GM21529 (cell line): ENCODE results near the gene PLA2G4E.

Experiments used
- ATAC-seq: cut with Tn5 transposase; IDR thresholded peaks from one replicate; pipeline ENCODE4 v1.9.1; 2021; ENCODE audit not compliant: unreplicated experiment

The PLA2G4E gene

DNA sequence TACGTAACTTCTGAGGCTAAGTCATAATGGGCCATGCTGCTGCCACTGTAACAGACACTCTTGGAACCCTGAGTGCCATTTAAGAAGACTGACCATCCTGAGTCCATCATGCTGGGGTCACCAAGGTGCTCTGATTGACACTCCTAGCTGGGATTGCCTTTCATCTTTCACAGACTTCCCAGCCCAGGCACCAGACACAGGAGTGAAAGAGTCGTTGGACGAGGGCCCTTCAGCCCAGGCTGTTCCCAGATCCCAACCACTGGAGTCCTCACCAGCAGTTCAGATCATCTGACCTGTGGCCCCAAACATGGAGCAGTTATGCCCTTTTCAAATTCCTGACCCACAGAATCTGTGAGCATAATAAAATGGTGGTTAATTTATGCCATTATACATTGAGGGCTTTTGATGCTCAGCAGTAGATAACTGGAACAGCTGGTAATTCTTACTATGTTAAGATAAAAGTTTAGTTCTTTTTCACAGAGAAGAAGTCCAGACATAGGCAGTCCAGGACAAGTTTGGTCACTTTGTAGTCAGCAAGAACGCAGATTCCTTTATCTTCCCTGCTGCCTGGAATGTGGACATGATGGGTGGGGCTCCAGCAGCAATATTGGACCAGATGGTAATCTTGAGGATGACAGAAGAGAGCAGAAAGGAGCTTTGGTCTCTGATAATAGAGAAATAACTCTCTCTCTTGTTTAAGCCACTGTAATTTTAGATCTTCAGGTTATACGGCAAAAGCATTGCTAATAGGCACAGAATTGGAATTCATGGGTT lies 41.2 kb downstream of the PLA2G4E start:
- no peak for ATAC-seq

GRCh38 chr15:41978534-41978933 lies 42.3 kb downstream of the PLA2G4E start:
- ATAC-seq = no peak

DNA sequence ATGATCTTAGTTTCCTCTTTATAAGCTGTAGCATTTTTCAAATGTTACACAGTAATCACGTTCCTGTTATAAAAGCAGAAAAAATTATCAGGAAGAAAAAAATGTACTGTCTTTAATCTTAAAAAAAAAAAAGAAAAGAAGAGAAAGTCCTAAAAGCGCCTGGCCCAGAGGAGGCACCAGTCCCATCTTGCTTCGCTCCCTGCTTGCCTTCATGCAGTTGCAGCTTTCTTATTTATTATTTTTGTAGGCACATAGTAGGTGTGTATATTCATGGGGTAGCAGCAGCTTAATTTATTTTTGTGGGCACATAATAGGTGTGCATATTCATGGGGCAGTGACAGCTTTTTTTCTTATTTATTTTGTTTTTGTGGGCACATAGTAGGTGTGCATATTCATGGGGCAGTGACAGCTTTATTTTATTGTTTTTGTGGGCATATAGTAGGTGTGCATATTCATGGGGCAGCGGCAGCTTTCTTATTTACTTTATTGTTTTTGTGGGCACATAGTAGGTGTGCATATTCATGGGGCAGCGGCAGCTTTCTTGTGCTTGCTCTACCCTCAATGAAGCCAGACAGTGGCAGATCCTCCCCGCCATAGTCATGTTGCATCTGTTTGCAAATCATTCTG lies 43.0 kb downstream of the PLA2G4E start:
- no peak for ATAC-seq

GRCh38 chr15:41975669-41976068 lies 45.2 kb downstream of the PLA2G4E start:
- no peak for ATAC-seq

GRCh38 chr15:41974041-41974440 lies 46.8 kb downstream of the PLA2G4E start:
- ATAC-seq = no peak

DNA sequence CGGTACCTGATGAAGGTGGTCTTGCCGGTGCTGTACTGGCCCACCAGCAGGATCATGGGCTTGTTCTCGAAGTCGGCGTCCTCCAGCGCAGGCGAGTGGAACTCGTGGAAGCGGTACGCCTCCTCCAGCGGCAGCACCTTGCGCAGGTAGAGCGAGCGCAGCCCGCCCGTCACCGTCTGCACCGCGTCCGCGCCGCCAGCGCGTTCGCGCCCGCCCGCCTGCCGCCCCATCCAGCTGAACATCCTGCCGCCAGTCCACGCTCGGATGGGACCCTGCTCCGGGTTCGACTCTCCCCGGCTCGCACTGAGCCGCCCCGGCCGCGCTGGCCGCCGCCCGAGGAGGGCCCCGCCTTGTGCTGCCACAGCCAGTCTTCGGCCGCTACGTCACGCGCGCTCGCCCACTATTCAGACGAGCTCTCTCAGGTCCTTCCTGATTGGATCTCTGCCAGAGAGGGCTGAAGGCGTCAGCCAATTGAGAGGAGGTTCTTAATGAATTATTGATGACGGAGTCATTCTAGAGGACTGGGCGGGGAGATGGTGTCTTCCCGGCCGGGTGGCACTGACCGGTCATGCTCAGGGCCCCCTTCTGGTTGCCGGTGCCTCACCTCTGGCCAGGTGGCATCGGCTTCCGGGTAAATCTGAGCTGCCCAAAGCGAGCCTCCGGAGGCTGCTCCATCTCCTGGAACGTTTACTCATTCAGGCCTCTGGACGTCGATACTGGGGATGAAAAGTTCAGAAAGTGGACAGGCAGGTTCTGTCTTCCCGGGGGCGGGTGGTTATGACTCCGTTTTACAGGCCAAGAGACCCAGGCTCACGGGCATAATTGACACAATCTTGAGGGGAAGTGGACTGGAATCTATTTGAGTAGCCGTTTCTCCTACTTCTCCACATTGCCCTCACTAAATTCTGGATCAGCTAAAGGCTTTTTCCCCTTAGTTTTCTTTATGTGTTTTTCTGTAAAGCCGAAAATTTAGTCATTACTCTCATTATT lies 48.3 kb downstream of the PLA2G4E start, which contains the start of gene EHD4:
Gene EHD4 (minus strand): TSS at position 305 of the 990 bp plus-strand sequence. CDS start 63 bp downstream, at position 242.
- peak; percentile 78 for ATAC-seq

- peak; percentile 11 for ATAC-seq
Measured at GRCh38 chr15:41971895-41972252, 49.0 kb downstream of the PLA2G4E start.

DNA sequence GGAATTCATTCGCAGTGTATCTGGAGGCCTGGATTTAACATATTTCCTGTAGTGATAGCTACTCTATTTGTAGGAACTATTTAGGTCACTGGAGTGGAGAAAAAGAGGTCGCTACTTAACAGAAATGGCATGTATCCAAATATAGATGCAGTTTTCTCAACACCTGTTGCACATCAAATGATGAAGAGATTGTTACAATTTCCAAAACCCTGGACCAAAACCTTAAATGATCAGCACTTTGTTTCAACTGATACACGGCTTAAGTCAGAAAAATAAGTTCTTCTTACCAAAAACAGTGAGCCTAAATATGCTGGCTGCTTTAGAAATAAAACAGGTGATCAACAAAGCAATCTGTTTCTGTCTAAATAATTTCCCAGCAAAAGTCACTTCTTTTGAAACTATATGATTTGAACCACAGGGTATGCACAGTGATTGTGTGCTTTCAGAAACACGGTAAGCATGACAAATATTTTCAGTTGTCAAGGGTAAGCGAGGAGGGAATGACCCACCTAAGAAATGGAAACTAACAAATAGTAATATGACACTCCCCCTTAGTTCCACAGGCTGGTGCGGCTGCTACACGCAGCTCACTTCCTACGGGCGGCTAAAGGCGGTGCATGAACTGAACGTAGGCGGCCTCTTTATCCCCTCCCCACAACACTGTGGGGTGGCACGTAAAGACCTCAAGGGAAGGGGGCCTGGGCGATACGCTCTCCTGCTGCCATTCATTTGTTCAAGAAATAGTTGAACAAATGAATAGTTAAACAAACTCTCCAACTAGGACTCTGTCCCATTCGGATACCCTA lies 49.5 kb downstream of the PLA2G4E start:
- peak; percentile 48 for ATAC-seq

- no peak for ATAC-seq
Measured at GRCh38 chr15:41970456-41970855, 50.4 kb downstream of the PLA2G4E start.

GRCh38 chr15:41969851-41970431 lies 50.9 kb downstream of the PLA2G4E start:
- no peak for ATAC-seq

GRCh38 chr15:41968701-41969100 lies 52.1 kb downstream of the PLA2G4E start:
- no peak for ATAC-seq

DNA sequence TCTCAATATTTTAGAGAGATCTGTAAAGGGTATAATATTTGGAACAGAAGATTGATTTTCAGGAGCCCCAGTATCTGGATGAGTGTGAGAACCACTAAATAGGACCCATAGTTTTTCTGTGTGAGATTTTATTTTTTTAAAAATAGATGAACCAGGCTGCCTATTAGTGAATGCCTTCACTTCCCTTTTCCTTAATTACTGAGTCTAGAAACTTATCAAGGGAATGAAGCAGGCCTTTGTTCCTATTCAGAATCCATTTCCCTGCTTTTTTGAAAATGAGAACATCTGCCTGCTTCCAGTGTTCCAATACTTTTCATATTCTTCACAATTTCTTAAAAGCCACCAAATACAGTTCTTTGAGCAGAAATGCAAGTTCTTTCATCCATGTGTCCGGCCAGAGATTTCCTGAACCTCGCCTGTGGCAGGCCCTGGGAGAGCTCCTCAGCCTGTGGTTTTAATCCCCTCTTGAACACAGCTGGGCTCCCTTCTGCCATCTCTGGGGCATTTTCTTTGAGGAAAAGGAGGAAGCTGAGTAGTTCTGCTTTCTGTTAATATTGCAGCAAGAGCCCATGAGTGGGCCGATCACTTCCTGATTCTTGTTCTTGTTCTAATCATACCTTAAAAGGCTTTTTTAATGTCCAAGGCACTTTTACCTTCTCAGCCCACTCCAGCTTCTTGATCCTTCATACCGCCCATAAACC lies 53.2 kb downstream of the PLA2G4E start:
- no peak for ATAC-seq

GRCh38 chr15:41966920-41967465 lies 53.8 kb downstream of the PLA2G4E start:
- ATAC-seq = no peak

DNA sequence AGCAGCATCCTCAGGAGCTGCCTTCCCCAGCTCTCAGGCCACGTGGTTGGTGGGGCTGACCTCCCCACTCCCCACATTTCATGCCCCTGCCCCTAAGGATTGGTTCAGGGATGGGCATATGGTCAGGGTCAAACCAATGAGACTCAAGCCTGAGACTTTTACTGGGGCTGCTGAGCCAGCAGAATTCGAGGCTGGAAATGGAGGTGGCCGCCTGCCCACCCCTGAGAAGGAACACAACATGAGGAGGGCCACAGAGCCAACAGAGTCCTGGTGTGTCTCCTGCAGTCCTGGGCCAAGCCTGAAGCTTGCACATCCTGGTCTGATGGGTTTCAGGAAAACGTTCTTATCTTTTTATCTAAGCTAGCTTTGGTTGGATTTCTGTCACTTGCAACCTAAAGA lies 54.4 kb downstream of the PLA2G4E start:
- no peak for ATAC-seq

GRCh38 chr15:41965441-41966413 lies 55.1 kb downstream of the PLA2G4E start:
- ATAC-seq = no peak

- no peak for ATAC-seq
Measured at GRCh38 chr15:41961595-41962202, 59.1 kb downstream of the PLA2G4E start.

- no peak for ATAC-seq
Measured at GRCh38 chr15:41961001-41961518, 59.8 kb downstream of the PLA2G4E start.
